Measurements from ENCODE around the gene ATF7IP2. TPM values are rescaled to one million over a fixed set of nuclear protein-coding genes. Genes with fewer than 3 reads are reported as not detected.
A peak's percentile ranks its signal among the peaks of the same experiment; 100 is the strongest.
"Not testable (repeated sequence)": the region's sequence is repeated elsewhere in the genome, so short reads cannot be mapped to it uniquely, and the experiment has no call there.

Gene ATF7IP2
- total and polyA plus RNA-seq, 3 donors from 2014 or later = 110 to 293 (median 227) TPM

GRCh38 chr16:10390867-10391266 is 5.0 kb downstream of the ATF7IP2 start:
- TF ChIP-seq CTCF (IDR thresholded peaks at IDR 0.05) (no peak), POLR2A (IDR thresholded peaks at IDR 0.05) (no peak)
- intact Hi-C loops (cut with DNase I; ENCODE audit: low total_unique reads) = no loop called here

GRCh38 chr16:10391339-10391738 is 5.5 kb downstream of the ATF7IP2 start:
- no peak overlapping the region for H3K27ac ChIP-seq
- H3K4me3 ChIP-seq = no peak overlapping the region
- H3K4me1 ChIP-seq = no peaks in the 10 kb centered on the region
- TF ChIP-seq POLR2A (IDR thresholded peaks at IDR 0.05) (no peak), CTCF (IDR thresholded peaks at IDR 0.05) (no peak)
- DNase-seq = no peak
- H3K9me3 ChIP-seq = no peaks in the 10 kb centered on the region
- 89 to 92% methylated on average over 3 of the region's 3 CpGs for WGBS, 2 donors
- no peaks in the 10 kb centered on the region for H3K36me3 ChIP-seq (ENCODE audit: low read depth, missing control alignments)
- intact Hi-C loops (cut with DNase I; ENCODE audit: low total_unique reads) = no loop called here
- no peaks in the 10 kb centered on the region for H3K27me3 ChIP-seq

More at GRCh38 chr16:10390867-10391266, 5.0 kb downstream of the ATF7IP2 start:
- Histone ChIP-seq H3K9me3 (no peaks in the 10 kb centered on the region), H3K4me1 (no peaks in the 10 kb centered on the region), H3K27me3 (no peaks in the 10 kb centered on the region), H3K4me3 (no peak overlapping the region), H3K27ac (no peak overlapping the region), H3K36me3 (ENCODE audit: low read depth, missing control alignments) (no peaks in the 10 kb centered on the region)
- 93 to 97% methylated on average over 5 of the region's 5 CpGs for WGBS, 2 donors
- DNase-seq = no peak

- Histone ChIP-seq H3K27me3 (no peaks in the 10 kb centered on the region), H3K4me1 (no peaks in the 10 kb centered on the region), H3K36me3 (ENCODE audit: low read depth, missing control alignments) (no peaks in the 10 kb centered on the region), H3K4me3 (no peak overlapping the region), H3K9me3 (no peaks in the 10 kb centered on the region), H3K27ac (no peak overlapping the region)
- no peak for DNase-seq
- 97 to 100% methylated on average over 1 of the region's 1 CpG for WGBS, 2 donors
- TF ChIP-seq CTCF (IDR thresholded peaks at IDR 0.05) (no peak), POLR2A (IDR thresholded peaks at IDR 0.05) (no peak)
- intact Hi-C loops (cut with DNase I; ENCODE audit: low total_unique reads) = no loop called here
Measured at GRCh38 chr16:10402975-10403374, 17.1 kb downstream of the ATF7IP2 start.

- intact Hi-C loops (cut with DNase I; ENCODE audit: low total_unique reads) = no loop called here
- Histone ChIP-seq H3K4me1 (no peaks in the 10 kb centered on the region), H3K9me3 (no peaks in the 10 kb centered on the region), H3K27me3 (no peaks in the 10 kb centered on the region), H3K4me3 (no peak overlapping the region), H3K36me3 (ENCODE audit: low read depth, missing control alignments) (no peaks in the 10 kb centered on the region), H3K27ac (no peak overlapping the region)
- no peak for TF ChIP-seq CTCF (IDR thresholded peaks at IDR 0.05)
- no peak for TF ChIP-seq POLR2A (IDR thresholded peaks at IDR 0.05)
- peak; percentile 62 for DNase-seq
- 67 to 68% methylated on average over 2 to 4 of the region's 4 CpGs for WGBS, 2 donors
Measured at GRCh38 chr16:10405386-10405939, 19.6 kb downstream of the ATF7IP2 start.

GRCh38 chr16:10408824-10409381 is 23.0 kb downstream of the ATF7IP2 start:
- WGBS, 2 donors = 95 to 97% methylated on average over 8 of the region's 8 CpGs
- DNase-seq = no peak
- no peaks in the 10 kb centered on the region for H3K36me3 ChIP-seq (ENCODE audit: low read depth, missing control alignments)
- no peaks in the 10 kb centered on the region for H3K9me3 ChIP-seq
- no peak overlapping the region for H3K27ac ChIP-seq
- H3K27me3 ChIP-seq = no peaks in the 10 kb centered on the region
- H3K4me3 ChIP-seq = no peak overlapping the region
- no peaks in the 10 kb centered on the region for H3K4me1 ChIP-seq
- intact Hi-C loops (cut with DNase I; ENCODE audit: low total_unique reads) = no loop called here
- no peak for TF ChIP-seq CTCF (IDR thresholded peaks at IDR 0.05)
- no peak for TF ChIP-seq POLR2A (IDR thresholded peaks at IDR 0.05)

GRCh38 chr16:10409713-10410112 is 23.9 kb downstream of the ATF7IP2 start:
- H3K27me3 ChIP-seq; H3K36me3 ChIP-seq (ENCODE audit: low read depth, missing control alignments); H3K27ac ChIP-seq; H3K4me1 ChIP-seq; intact Hi-C loops (cut with DNase I; ENCODE audit: low total_unique reads); H3K9me3 ChIP-seq; DNase-seq; H3K4me3 ChIP-seq: not testable (repeated sequence)

Data from testis (tissue), 3 donors.